SH-SY5Y (cell line): ENCODE measurements around the gene HTT.

Source experiments
- GATA2 ChIP-seq: IDR thresholded peaks from 2 replicates; pipeline ENCODE4 v1.6.1; 2011; ENCODE audit warnings: mild to moderate bottlenecking, low read depth, low read length
- GATA3 ChIP-seq: IDR thresholded peaks from 2 replicates; pipeline ENCODE4 v1.6.1; 2011; ENCODE audit warnings: low read depth, mild to moderate bottlenecking, low read length, moderate library complexity

DNA sequence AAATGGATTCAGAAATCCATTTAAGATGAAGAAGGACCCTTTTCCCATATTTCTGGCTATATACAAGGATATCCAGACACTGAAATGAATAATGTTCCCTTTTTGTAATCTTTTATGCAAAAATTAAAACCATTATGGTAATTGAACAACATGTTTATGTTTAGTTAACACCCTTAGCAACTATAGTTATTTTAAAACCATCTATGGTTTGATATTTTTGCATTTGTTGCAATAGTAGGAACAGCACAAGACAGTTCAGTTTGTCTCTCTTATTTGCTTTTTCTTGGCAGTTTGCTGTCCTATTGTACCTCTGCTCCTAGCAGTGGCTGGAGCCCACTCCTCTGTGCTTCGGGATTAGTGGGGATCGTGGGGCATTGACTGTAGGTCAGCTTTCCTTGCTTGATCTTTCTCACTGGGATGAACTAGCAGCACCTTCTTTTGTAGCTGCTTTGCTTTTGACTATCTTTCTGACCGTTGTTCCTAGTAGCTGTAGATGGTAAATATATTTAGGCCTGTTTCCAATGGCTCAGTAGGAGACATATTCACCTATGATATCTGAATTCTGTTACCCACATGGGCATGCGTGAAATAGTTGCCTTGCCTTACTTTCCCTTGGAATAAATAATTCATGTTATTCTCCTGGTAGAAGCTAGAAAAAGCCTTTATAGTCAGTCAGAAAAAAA, 12.8 kb downstream of the HTT start:
- TF ChIP-seq GATA3 (no peak), GATA2 (no peak)
